ENCODE results near the gene WRAP73. TPM values are rescaled to one million over a fixed set of nuclear protein-coding genes. Genes with fewer than 3 reads are reported as not detected.
"Not testable (repeated sequence)": the region's sequence is repeated elsewhere in the genome, so short reads cannot be mapped to it uniquely, and the experiment has no call there.

The WRAP73 gene
- total RNA-seq, 2 experiments from 2014 or later: 26.3 to 28.9 TPM

- peaks cover 5% of the 10 kb centered on the region for H3K4me1 Mint-ChIP-seq
- H3K36me3 Mint-ChIP-seq (ENCODE audit: low read depth): peaks cover 3% of the 10 kb centered on the region
- DNase-seq (no peak), ATAC-seq (no peak)
- H3K9me3 Mint-ChIP-seq (ENCODE audit: low read depth): no peaks in the 10 kb centered on the region
- ChIA-PET CTCF (interaction anchor here (3.8 kb wide), 1 partner anchor 11 kb away, joined by 22 read pairs; no protein-coding TSS in a partner anchor), POLR2A (no interaction called here)
- H3K27ac Mint-ChIP-seq: no peak overlapping the region
- intact Hi-C loops (cut with DNase I, micrococcal nuclease): no loop called here
- no peak overlapping the region for H3K4me3 Mint-ChIP-seq
- no peaks in the 10 kb centered on the region for H3K27me3 Mint-ChIP-seq
Observed at GRCh38 chr1:3630161-3630611, 19.7 kb downstream of the WRAP73 start.

GRCh38 chr1:3629561-3630160 lies 20.2 kb downstream of the WRAP73 start:
- CTCF ChIA-PET: interaction anchor here (1.2 to 3.8 kb wide), 2 partner anchors 10 to 142 kb away, joined by 3 to 22 read pairs; no protein-coding TSS in a partner anchor
- Mint-ChIP-seq H3K27me3 (no peaks in the 10 kb centered on the region), H3K9me3 (ENCODE audit: low read depth) (no peaks in the 10 kb centered on the region), H3K36me3 (ENCODE audit: low read depth) (peaks cover 3% of the 10 kb centered on the region), H3K4me1 (peaks cover 5% of the 10 kb centered on the region), H3K4me3 (no peak overlapping the region), H3K27ac (no peak overlapping the region)
- no peak for DNase-seq
- ATAC-seq: no peak
- intact Hi-C loops (cut with DNase I, micrococcal nuclease): loop anchor here in 1 of 2 experiments (10.0 kb wide), 1 partner anchor 1105 kb away; the partner anchor contains the start of gene PANK4
- POLR2A ChIA-PET: no interaction called here

- H3K36me3 Mint-ChIP-seq (ENCODE audit: low read depth): no peaks in the 10 kb centered on the region
- no peak overlapping the region for H3K27ac Mint-ChIP-seq
- H3K27me3 Mint-ChIP-seq: no peaks in the 10 kb centered on the region
- ATAC-seq (no peak), DNase-seq (no peak)
- ChIA-PET POLR2A (no interaction called here), CTCF (interaction anchor here (0.6 to 3.8 kb wide), 4 partner anchors 9 to 141 kb away, joined by 3 to 22 read pairs (median 3); no protein-coding TSS in a partner anchor)
- H3K9me3 Mint-ChIP-seq (ENCODE audit: low read depth): no peaks in the 10 kb centered on the region
- intact Hi-C loops (cut with DNase I, micrococcal nuclease): loop anchor here in 1 of 2 experiments (10.0 kb wide), 1 partner anchor 1104 kb away; the partner anchor contains the start of gene PANK4
- peaks cover 13% of the 10 kb centered on the region for H3K4me1 Mint-ChIP-seq
- H3K4me3 Mint-ChIP-seq: no peak overlapping the region
Observed at GRCh38 chr1:3628445-3628844, 21.5 kb downstream of the WRAP73 start.

- ATAC-seq: no peak
- ChIA-PET POLR2A (no interaction called here), CTCF (interaction anchor here (0.6 to 3.8 kb wide), 3 partner anchors 8 to 48 kb away, joined by 3 to 22 read pairs (median 3); no protein-coding TSS in a partner anchor)
- peaks cover 21% of the 10 kb centered on the region for H3K4me1 Mint-ChIP-seq
- intact Hi-C loops (cut with DNase I, micrococcal nuclease): loop anchor here in 1 of 2 experiments (10.0 kb wide), 1 partner anchor 1103 kb away; the partner anchor contains the start of gene PANK4
- H3K27ac Mint-ChIP-seq: no peak overlapping the region
- no peaks in the 10 kb centered on the region for H3K27me3 Mint-ChIP-seq
- no peak overlapping the region for H3K4me3 Mint-ChIP-seq
- no peak for DNase-seq
- no peaks in the 10 kb centered on the region for H3K9me3 Mint-ChIP-seq (ENCODE audit: low read depth)
- H3K36me3 Mint-ChIP-seq (ENCODE audit: low read depth): no peaks in the 10 kb centered on the region
Observed at GRCh38 chr1:3627515-3628253, 22.2 kb downstream of the WRAP73 start.

GRCh38 chr1:3626025-3626424 lies 23.9 kb downstream of the WRAP73 start:
- intact Hi-C loops (cut with DNase I, micrococcal nuclease): loop anchor here in 1 of 2 experiments (10.0 kb wide), 1 partner anchor 1101 kb away; the partner anchor contains the start of gene PANK4
- ChIA-PET POLR2A (no interaction called here), CTCF (interaction anchor here (0.6 to 2.1 kb wide), 5 partner anchors 22 to 180 kb away, joined by 3 to 10 read pairs (median 3); no protein-coding TSS in a partner anchor)
- Mint-ChIP-seq H3K4me3 (peak overlapping the region; percentile 89), H3K36me3 (ENCODE audit: low read depth) (no peaks in the 10 kb centered on the region), H3K27me3 (no peaks in the 10 kb centered on the region), H3K9me3 (ENCODE audit: low read depth) (no peaks in the 10 kb centered on the region), H3K27ac (peak overlapping the region; percentile 4), H3K4me1 (peaks cover 23% of the 10 kb centered on the region)
- ATAC-seq (no peak), DNase-seq (no peak)

GRCh38 chr1:3625151-3625907 lies 24.6 kb downstream of the WRAP73 start:
- DNase-seq: peak; percentile 46
- intact Hi-C loops (cut with DNase I, micrococcal nuclease): loop anchor here in 1 of 2 experiments (10.0 kb wide), 1 partner anchor 1101 kb away; the partner anchor contains the start of gene PANK4
- ATAC-seq: peak; percentile 10
- CTCF ChIA-PET: interaction anchor here (1.4 to 2.1 kb wide), 2 partner anchors 23 to 172 kb away, joined by 3 to 10 read pairs; no protein-coding TSS in a partner anchor
- Mint-ChIP-seq H3K36me3 (ENCODE audit: low read depth) (no peaks in the 10 kb centered on the region), H3K9me3 (ENCODE audit: low read depth) (no peaks in the 10 kb centered on the region), H3K4me3 (peak overlapping the region; percentile 89), H3K27ac (no peak overlapping the region), H3K4me1 (peaks cover 27% of the 10 kb centered on the region), H3K27me3 (no peaks in the 10 kb centered on the region)
- POLR2A ChIA-PET: no interaction called here

- CTCF ChIA-PET: interaction anchor here (0.8 to 2.1 kb wide), 2 partner anchors 24 to 132 kb away, joined by 3 to 10 read pairs; no protein-coding TSS in a partner anchor
- POLR2A ChIA-PET: no interaction called here
Observed at GRCh38 chr1:3624200-3625136, 25.4 kb downstream of the WRAP73 start, which contains the start of gene TPRG1L. Gene TPRG1L (plus strand): TSS chr1:3625015. CDS start chr1:3625073, 58 bp downstream.

GRCh38 chr1:3623441-3624199 lies 26.3 kb downstream of the WRAP73 start:
- H3K9me3 Mint-ChIP-seq (ENCODE audit: low read depth): no peaks in the 10 kb centered on the region
- peaks cover 36% of the 10 kb centered on the region for H3K4me1 Mint-ChIP-seq
- no peaks in the 10 kb centered on the region for H3K36me3 Mint-ChIP-seq (ENCODE audit: low read depth)
- ChIA-PET POLR2A (no interaction called here), CTCF (interaction anchor here (0.6 to 2.1 kb wide), 7 partner anchors 25 to 170 kb away, joined by 3 to 6 read pairs (median 3); no protein-coding TSS in a partner anchor)
- peak overlapping the region; percentile 89 for H3K4me3 Mint-ChIP-seq
- ATAC-seq (no peak), DNase-seq (no peak)
- H3K27ac Mint-ChIP-seq: no peak overlapping the region
- intact Hi-C loops (cut with DNase I, micrococcal nuclease): loop anchor here (1.0 to 10.0 kb wide), 10 partner anchors 12 to 1099 kb away; partner anchors contain the start of genes WRAP73 (in 2 of the 2), C1orf174 (in 1 of the 2), CEP104 (in 1 of the 2) and DFFB (in 1 of the 2)
- no peaks in the 10 kb centered on the region for H3K27me3 Mint-ChIP-seq

More at GRCh38 chr1:3624200-3625136, 25.4 kb downstream of the WRAP73 start, which contains the start of gene TPRG1L:
- H3K27ac Mint-ChIP-seq: peak within 1 kb of the TSS; percentile 69
- intact Hi-C loops (cut with DNase I, micrococcal nuclease): loop anchor here (1.0 to 10.0 kb wide), 10 partner anchors 13 to 1100 kb away; partner anchors contain the start of genes WRAP73 (in 2 of the 2), C1orf174 (in 1 of the 2), CEP104 (in 1 of the 2) and DFFB (in 1 of the 2)
- no peaks in the 10 kb centered on the region for H3K9me3 Mint-ChIP-seq (ENCODE audit: low read depth)
- H3K27me3 Mint-ChIP-seq: no peaks in the 10 kb centered on the region
- peak within 1 kb of the TSS; percentile 89 for H3K4me3 Mint-ChIP-seq
- peak; percentile 98 for ATAC-seq
- peak; percentile 99 for DNase-seq
- H3K36me3 Mint-ChIP-seq (ENCODE audit: low read depth): no peaks in the 10 kb centered on the region
- H3K4me1 Mint-ChIP-seq: peaks cover 31% of the 10 kb centered on the region

- H3K27me3 Mint-ChIP-seq; H3K9me3 Mint-ChIP-seq (ENCODE audit: low read depth); ATAC-seq; POLR2A ChIA-PET; DNase-seq; H3K36me3 Mint-ChIP-seq (ENCODE audit: low read depth); H3K4me3 Mint-ChIP-seq; H3K27ac Mint-ChIP-seq: not testable (repeated sequence)
- intact Hi-C loops (cut with DNase I, micrococcal nuclease): loop anchor here in 1 of 2 experiments (10.0 kb wide), 1 partner anchor 1097 kb away; the partner anchor contains the start of gene PANK4
- H3K4me1 Mint-ChIP-seq: peaks cover 36% of the 10 kb centered on the region
- CTCF ChIA-PET: interaction anchor here (1.1 to 2.1 kb wide), 5 partner anchors 26 to 104 kb away, joined by 3 to 5 read pairs (median 3); no protein-coding TSS in a partner anchor
Observed at GRCh38 chr1:3622102-3622501, 27.8 kb downstream of the WRAP73 start.
